Neuronal stem cell (in vitro differentiated cells): ENCODE data around the gene HPGD.

Experiments
- DNase-seq: peaks from one replicate; pipeline ENCODE4 v3.0.0-alpha.2; 2013; ENCODE audit warnings: low spot score
- H2AFZ ChIP-seq: one replicate; pipeline ENCODE4 v1.6.1; 2013; ENCODE audit warnings: mild to moderate bottlenecking, low read length, inconsistent platforms
- H2AK5ac ChIP-seq: 2 replicates; pipeline ENCODE4 v1.6.1; 2013; ENCODE audit warnings: low read depth, mild to moderate bottlenecking, inconsistent platforms, low read length, moderate library complexity, mixed read lengths
- H2BK120ac ChIP-seq: 2 replicates; pipeline ENCODE4 v1.6.1; 2013; ENCODE audit warnings: low read depth, mild to moderate bottlenecking, inconsistent platforms, low read length, moderate library complexity, mixed read lengths
- H2BK12ac ChIP-seq: one replicate; pipeline ENCODE4 v1.6.1; 2013; ENCODE audit warnings: low read length, inconsistent platforms
- H2BK15ac ChIP-seq: 2 replicates; pipeline ENCODE4 v1.6.1; 2013; ENCODE audit warnings: mild to moderate bottlenecking, low read length, inconsistent platforms, mixed read lengths
- H2BK5ac ChIP-seq: one replicate; pipeline ENCODE4 v1.6.1; 2013; ENCODE audit warnings: inconsistent platforms, mild to moderate bottlenecking, low read length, moderate library complexity
- H3K14ac ChIP-seq: one replicate; pipeline ENCODE4 v1.6.1; 2013; ENCODE audit warnings: low read length, inconsistent platforms
- H3K18ac ChIP-seq: 2 replicates; pipeline ENCODE4 v1.6.1; 2013; ENCODE audit warnings: low read length, inconsistent platforms
- H3K23ac ChIP-seq: 2 replicates; pipeline ENCODE4 v1.6.1; 2013; ENCODE audit warnings: low read depth, mild to moderate bottlenecking, mixed read lengths, low read length, inconsistent platforms; ENCODE audit not compliant: poor library complexity
- H3K27ac ChIP-seq: replicated peaks from 3 replicates; pipeline ENCODE4 v1.5.1; 2013; ENCODE audit warnings: low read length, inconsistent platforms
- H3K27me3 ChIP-seq, 3 experiments: 2 replicates each; pipeline ENCODE4 v1.6.1; 2013; ENCODE audit warnings: low read length in 3 of 3, mild to moderate bottlenecking in 2 of 3, inconsistent platforms in 1 of 3, low read depth in 1 of 3, mixed read lengths in 1 of 3, moderate library complexity in 1 of 3; ENCODE audit not compliant: control insufficient read depth in 3 of 3, insufficient read depth in 3 of 3
- H3K36me3 ChIP-seq, 2 donors: replicated peaks in 1 of 2; 2 replicates each; pipeline ENCODE4 v1.6.1; 2013; ENCODE audit warnings: low read length in 2 of 2; ENCODE audit not compliant: control insufficient read depth in 2 of 2, insufficient read depth in 2 of 2
- H3K4ac ChIP-seq: 2 replicates; pipeline ENCODE4 v1.6.1; 2013; ENCODE audit warnings: inconsistent platforms, mild to moderate bottlenecking, low read length, moderate library complexity
- H3K4me1 ChIP-seq, 2 donors: 1 replicate in 1 of 2; 2 replicates in 1 of 2; pipeline ENCODE4 v1.6.1; 2013; ENCODE audit warnings: low read length in 2 of 2, low read depth in 1 of 2; ENCODE audit not compliant: control insufficient read depth in 2 of 2, insufficient read depth in 1 of 2
- H3K4me2 ChIP-seq: one replicate; pipeline ENCODE4 v1.6.1; 2013; ENCODE audit warnings: mild to moderate bottlenecking, low read length, inconsistent platforms; ENCODE audit not compliant: insufficient read depth, poor library complexity, severe bottlenecking
- H3K4me3 ChIP-seq, 2 donors: 2 replicates each; pipeline ENCODE4 v1.5.1; 2013; ENCODE audit warnings: low read length in 2 of 2, mild to moderate bottlenecking in 2 of 2, inconsistent platforms in 1 of 2, moderate library complexity in 1 of 2
- H3K79me1 ChIP-seq: one replicate; pipeline ENCODE4 v1.6.1; 2013; ENCODE audit warnings: low read depth, mild to moderate bottlenecking, inconsistent platforms, low read length, moderate library complexity
- H3K9ac ChIP-seq: one replicate; pipeline ENCODE4 v1.6.1; 2013; ENCODE audit warnings: mild to moderate bottlenecking, low read depth, low read length, inconsistent platforms; ENCODE audit not compliant: poor library complexity
- H3K9me3 ChIP-seq, 2 donors: replicated peaks in 1 of 2; 2 replicates each; pipeline versions ENCODE3 to v1.6.1; 2013; ENCODE audit warnings: low read length in 2 of 2, mild to moderate bottlenecking in 2 of 2, inconsistent platforms in 1 of 2, low read depth in 1 of 2, mixed read lengths in 1 of 2, moderate library complexity in 1 of 2; ENCODE audit not compliant: control insufficient read depth in 2 of 2, insufficient read depth in 1 of 2
- H4K8ac ChIP-seq: one replicate; pipeline ENCODE4 v1.6.1; 2013; ENCODE audit warnings: low read depth, mild to moderate bottlenecking, inconsistent platforms, low read length, moderate library complexity
- H4K91ac ChIP-seq: one replicate; pipeline ENCODE4 v1.6.1; 2013; ENCODE audit warnings: low read length, low read depth, mild to moderate bottlenecking, inconsistent platforms; ENCODE audit not compliant: poor library complexity
- WGBS, 2 donors: extraction: QIAGEN DNeasy Blood & Tissue Kit; methylation state at CpG; one replicate each; pipeline ENCODE4 v1.1.7; 2013; ENCODE audit warnings: missing lambda C conversion rate in 2 of 2, mixed read lengths in 1 of 2; ENCODE audit not compliant: insufficient read length in 2 of 2, insufficient replicate concordance in 1 of 2; ENCODE audit errors: extremely low coverage in 2 of 2; 5-methylcytosine and 5-hydroxymethylcytosine counted together

Gene HPGD

GRCh38 chr4:174538123-174538875, 16.0 kb upstream of the HPGD start:
- no peaks in the 10 kb centered on the region for H3K36me3 ChIP-seq
- H3K27me3 ChIP-seq = no peaks in the 10 kb centered on the region
- H4K8ac ChIP-seq = no peak overlapping the region
- no peak overlapping the region for H3K14ac ChIP-seq
- H2AK5ac ChIP-seq = no peak overlapping the region
- no peak overlapping the region for H3K18ac ChIP-seq
- H3K9ac ChIP-seq = no peak overlapping the region
- no peak overlapping the region for H3K4me2 ChIP-seq
- no CpG with 5 or more reads among the region's 4 CpGs for WGBS, 2 donors
- no peak overlapping the region for H2AFZ ChIP-seq
- H3K27ac ChIP-seq = no peak overlapping the region
- no peak overlapping the region for H2BK12ac ChIP-seq
- no peak overlapping the region for H2BK5ac ChIP-seq
- H4K91ac ChIP-seq = no peak overlapping the region
- no peaks in the 10 kb centered on the region for H3K4me1 ChIP-seq
- no peak overlapping the region for H3K4me3 ChIP-seq
- no peak overlapping the region for H3K4ac ChIP-seq
- no peak overlapping the region for H2BK15ac ChIP-seq
- H2BK120ac ChIP-seq = no peak overlapping the region
- H3K79me1 ChIP-seq = no peaks in the 10 kb centered on the region
- H3K9me3 ChIP-seq = no peaks in the 10 kb centered on the region
- no peak overlapping the region for H3K23ac ChIP-seq
- DNase-seq = no peak

- Histone ChIP-seq H3K4ac (no peak overlapping the region), H2AFZ (no peak overlapping the region), H4K91ac (no peak overlapping the region), H3K27me3 (no peaks in the 10 kb centered on the region), H4K8ac (no peak overlapping the region), H3K9ac (no peak overlapping the region), H2BK120ac (no peak overlapping the region), H3K4me3 (no peak overlapping the region), H3K27ac (no peak overlapping the region), H3K4me2 (no peak overlapping the region), H2BK15ac (no peak overlapping the region), H3K4me1 (no peaks in the 10 kb centered on the region), H3K36me3 (no peaks in the 10 kb centered on the region), H3K9me3 (no peaks in the 10 kb centered on the region), H2BK12ac (no peak overlapping the region), H3K14ac (no peak overlapping the region), H2AK5ac (no peak overlapping the region), H2BK5ac (no peak overlapping the region), H3K23ac (no peak overlapping the region), H3K79me1 (no peaks in the 10 kb centered on the region), H3K18ac (no peak overlapping the region)
- no CpG with 5 or more reads among the region's 3 CpGs for WGBS, 2 donors
- DNase-seq = no peak
Measured at GRCh38 chr4:174537634-174538033, 15.3 kb upstream of the HPGD start.

- Histone ChIP-seq H2BK120ac (no peak overlapping the region), H3K4me2 (no peak overlapping the region), H3K9me3 (no peaks in the 10 kb centered on the region), H3K23ac (no peak overlapping the region), H3K4me1 (no peaks in the 10 kb centered on the region), H3K9ac (no peak overlapping the region), H3K18ac (no peak overlapping the region), H3K27ac (no peak overlapping the region), H2BK12ac (no peak overlapping the region), H3K79me1 (no peaks in the 10 kb centered on the region), H2BK5ac (no peak overlapping the region), H3K36me3 (no peaks in the 10 kb centered on the region), H2AFZ (no peak overlapping the region), H3K4ac (no peak overlapping the region), H2AK5ac (no peak overlapping the region), H3K4me3 (no peak overlapping the region), H4K91ac (no peak overlapping the region), H4K8ac (no peak overlapping the region), H3K14ac (no peak overlapping the region), H2BK15ac (no peak overlapping the region), H3K27me3 (no peaks in the 10 kb centered on the region)
- no CpG with 5 or more reads among the region's 3 CpGs for WGBS, 2 donors
- DNase-seq = no peak
Measured at GRCh38 chr4:174534461-174534860, 12.2 kb upstream of the HPGD start.

- H3K9ac ChIP-seq = no peak overlapping the region
- H3K4me1 ChIP-seq = no peaks in the 10 kb centered on the region
- no peak overlapping the region for H3K27ac ChIP-seq
- no peak overlapping the region for H2BK15ac ChIP-seq
- H3K18ac ChIP-seq = no peak overlapping the region
- no peaks in the 10 kb centered on the region for H3K79me1 ChIP-seq
- H4K91ac ChIP-seq = no peak overlapping the region
- H3K4ac ChIP-seq = no peak overlapping the region
- no peak overlapping the region for H4K8ac ChIP-seq
- H3K23ac ChIP-seq = no peak overlapping the region
- H3K27me3 ChIP-seq = no peaks in the 10 kb centered on the region
- no peaks in the 10 kb centered on the region for H3K36me3 ChIP-seq
- H3K9me3 ChIP-seq = no peaks in the 10 kb centered on the region
- no peak overlapping the region for H2BK12ac ChIP-seq
- H2BK5ac ChIP-seq = no peak overlapping the region
- no peak overlapping the region for H3K4me2 ChIP-seq
- no peak overlapping the region for H3K4me3 ChIP-seq
- no peak overlapping the region for H2BK120ac ChIP-seq
- H3K14ac ChIP-seq = no peak overlapping the region
- no peak overlapping the region for H2AK5ac ChIP-seq
- no peak for DNase-seq
- H2AFZ ChIP-seq = no peak overlapping the region
Measured at GRCh38 chr4:174532445-174532844, 10.2 kb upstream of the HPGD start.
